ENCODE data around the gene SPAG4.

SPAG4 gene

GRCh38 chr20:35621560-35621946 lies 5.9 kb downstream of the SPAG4 start:
- DNase-seq (ENCODE audit: low read depth): no peak

DNA sequence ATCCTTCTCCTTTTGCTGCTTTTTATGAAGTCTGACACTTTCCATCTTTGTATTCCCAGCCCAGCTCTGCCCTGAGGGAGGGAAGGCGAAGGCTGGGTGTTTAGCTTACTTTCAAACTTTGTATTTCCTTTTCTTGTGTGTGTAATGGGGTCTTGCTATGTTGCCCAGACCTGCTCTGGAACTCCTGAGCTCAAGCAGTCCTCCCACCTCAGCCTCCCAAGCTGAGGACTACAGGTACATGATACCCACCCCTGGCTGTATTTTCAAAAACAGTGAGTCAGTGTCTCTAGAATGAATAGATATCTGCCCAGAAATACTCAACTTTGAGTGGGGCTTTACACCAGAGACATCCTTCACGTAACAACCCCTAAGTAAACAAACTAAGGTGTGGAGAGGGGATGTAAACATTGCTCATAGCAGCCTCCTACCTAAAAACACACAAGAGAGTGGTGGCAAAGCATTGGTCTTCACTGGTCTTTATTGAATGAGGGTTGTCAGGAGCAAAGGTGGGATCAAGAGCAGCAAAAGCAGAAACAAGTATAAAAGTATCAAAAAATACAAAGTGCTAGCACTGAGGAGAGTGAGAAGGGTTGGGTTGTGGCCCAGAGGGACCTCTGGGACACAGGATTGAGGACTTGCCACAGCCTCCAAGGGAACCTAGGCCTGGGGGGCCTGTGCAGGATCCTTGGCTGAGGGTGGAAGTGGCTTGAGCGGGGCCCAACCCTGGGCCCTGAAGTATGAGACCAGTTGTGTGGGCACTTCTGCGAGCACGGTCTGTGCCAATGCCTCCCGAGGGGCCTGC lies 10.2 kb downstream of the SPAG4 start:
- DNase-seq (ENCODE audit: low read depth): no peak

DNA sequence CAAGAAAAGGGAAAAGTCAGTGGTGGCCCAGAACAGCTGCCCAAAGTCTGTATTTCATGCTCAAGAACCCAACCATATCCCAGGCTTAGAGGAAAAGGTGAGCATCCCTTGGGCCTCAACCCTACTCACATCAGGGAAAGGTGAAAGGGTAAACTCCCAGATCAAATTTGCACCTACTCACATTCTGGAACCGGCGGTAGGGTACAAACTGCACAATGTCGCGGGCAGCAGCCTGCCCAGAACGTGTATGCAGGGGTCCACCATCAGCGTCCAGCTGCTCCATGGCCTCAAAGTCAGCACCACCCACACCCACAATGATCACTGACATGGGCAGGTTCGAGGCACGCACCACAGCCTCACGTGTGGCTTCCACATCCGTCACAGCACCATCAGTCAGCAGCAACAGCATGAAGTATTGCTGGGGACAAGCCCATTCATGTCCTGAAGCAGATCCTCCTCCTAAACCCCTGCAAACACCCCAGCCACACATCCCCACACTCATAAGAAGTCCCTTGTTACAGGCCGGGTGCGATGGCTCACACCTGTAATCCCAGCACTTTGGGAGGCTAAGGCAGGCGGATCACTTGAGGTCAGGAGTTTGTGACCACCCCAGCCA lies 10.9 kb downstream of the SPAG4 start:
- DNase-seq (ENCODE audit: low read depth): no peak

DNA sequence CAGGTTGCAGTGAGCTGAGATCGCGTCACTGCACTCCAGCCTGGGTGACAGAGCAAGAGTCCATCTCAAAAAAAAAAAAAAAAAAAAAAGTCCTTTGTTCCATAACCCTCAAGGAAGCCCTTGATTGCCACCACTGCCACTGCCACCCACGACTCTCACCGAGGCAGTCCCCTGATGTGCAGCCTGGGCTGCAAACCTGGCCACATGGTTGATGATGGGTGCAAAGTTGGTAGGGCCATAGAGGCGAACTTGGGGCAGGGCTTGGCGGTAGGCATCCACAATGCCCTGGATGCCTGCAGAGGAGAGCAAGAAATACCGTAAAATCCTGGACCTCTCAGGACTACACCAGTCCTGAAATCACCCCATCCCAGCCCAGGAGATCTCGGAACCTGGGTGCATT lies 11.5 kb downstream of the SPAG4 start:
- DNase-seq (ENCODE audit: low read depth): no peak

- DNase-seq (ENCODE audit: low read depth): no peak
Observed at GRCh38 chr20:35629427-35630145, 14.0 kb downstream of the SPAG4 start.

DNA sequence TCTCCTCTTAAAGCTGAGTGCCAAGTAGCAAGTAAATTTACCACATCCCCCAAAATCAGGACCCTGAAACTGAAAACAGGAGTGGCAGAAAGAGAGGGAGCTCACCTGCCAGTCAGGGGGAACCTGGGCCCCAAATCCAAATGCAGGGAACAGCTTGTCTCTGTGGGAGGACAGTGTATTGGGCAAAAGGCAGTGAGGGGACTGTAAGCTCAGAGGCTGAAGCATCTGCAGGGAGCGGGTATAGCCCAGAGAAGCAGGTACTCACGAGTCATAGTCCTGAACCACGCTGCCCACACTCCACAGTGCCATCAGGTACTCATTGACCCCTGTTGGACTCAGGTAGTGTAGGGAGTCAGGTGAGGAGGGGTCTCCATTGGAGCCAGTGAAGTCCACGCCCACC lies 15.0 kb downstream of the SPAG4 start:
- no peak for DNase-seq (ENCODE audit: low read depth)

DNA sequence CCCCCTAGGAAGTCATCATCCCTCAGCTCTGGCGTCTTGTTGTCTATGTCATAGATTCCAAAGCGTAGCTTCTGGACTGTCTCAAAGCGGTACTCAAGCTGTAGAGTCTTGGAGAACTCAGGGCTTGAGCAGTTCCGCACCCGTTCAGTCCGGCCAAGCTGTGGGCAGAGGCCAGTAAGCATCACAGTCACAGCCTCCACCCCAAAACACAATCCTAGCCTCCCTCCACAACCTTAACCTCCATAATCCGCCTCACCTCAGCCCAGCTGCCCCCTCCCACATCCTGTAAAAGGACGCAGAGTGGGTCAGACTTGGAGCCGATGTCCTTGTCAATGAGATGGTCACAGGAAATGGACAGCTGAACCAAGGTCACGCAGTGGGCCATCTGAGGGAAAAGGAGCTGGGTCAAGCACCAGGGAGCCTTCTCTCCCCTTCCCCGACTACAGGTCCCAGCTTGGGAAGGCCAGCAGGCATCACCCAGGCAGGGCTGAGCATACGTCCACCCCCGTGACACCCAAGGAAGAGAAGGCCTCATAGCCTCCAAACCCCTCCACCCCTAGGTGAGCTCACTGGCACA lies 17.0 kb downstream of the SPAG4 start:
- DNase-seq (ENCODE audit: low read depth): no peak

DNA sequence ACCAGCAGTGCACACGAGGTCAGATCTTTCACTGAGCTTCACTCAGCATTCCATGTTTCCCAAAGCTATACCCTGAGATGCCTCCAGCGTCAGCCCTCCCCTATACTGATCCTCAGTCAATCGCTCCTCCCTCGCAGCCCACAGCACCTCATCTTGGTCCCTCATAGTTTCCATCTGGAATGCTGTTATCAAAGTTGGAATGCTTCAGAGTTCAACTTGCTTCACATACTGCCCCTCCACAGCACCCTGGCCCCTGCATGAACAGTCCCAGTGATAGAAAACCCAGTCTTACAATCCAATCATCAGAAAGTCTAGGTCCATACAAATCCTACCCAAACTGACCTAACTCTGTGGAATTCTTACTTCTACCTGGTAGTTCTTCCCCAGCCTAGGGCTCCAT lies 20.0 kb downstream of the SPAG4 start:
- no peak for DNase-seq (ENCODE audit: low read depth)

DNA sequence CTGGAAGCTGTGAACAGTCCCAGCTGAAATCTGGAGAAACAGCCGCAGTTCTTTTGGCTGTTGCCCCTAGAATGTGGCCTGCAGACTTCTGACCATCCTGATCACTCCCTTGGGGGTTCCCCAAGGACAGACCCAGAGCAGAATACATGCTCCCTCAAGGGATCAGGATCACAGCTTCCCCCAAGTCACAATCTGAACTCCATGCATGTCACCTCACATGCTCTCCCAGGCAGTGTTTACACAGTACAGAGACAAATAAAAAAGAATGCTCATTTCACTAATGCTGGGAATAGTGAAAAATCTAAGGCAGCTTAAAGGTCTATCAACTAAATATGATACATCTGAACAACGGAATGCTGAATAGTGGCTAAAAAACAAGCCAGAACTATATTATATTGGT lies 20.5 kb downstream of the SPAG4 start:
- DNase-seq (ENCODE audit: low read depth): no peak

- no peak for DNase-seq (ENCODE audit: low read depth)
Observed at GRCh38 chr20:35637276-35637675, 21.6 kb downstream of the SPAG4 start.

DNA sequence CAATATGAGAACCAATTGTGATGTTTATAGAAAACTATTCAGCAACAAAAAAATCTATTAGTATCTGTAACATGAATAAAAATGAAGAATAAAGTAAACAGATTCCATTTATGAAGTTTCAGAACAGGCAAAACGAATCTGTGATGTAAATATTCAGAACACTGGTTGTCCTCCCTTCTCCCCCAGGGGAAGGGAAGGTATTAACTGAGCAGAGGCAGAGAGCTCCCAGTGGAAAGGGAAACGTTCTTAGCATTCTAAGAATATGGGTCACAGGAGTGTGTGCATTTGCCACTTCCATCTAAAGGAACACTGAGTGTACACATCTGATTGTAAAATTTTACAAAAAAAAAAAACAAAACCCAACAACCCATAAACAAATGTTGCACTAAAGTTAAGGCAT lies 23.1 kb downstream of the SPAG4 start:
- peak; percentile 44 for DNase-seq (ENCODE audit: low read depth)

DNA sequence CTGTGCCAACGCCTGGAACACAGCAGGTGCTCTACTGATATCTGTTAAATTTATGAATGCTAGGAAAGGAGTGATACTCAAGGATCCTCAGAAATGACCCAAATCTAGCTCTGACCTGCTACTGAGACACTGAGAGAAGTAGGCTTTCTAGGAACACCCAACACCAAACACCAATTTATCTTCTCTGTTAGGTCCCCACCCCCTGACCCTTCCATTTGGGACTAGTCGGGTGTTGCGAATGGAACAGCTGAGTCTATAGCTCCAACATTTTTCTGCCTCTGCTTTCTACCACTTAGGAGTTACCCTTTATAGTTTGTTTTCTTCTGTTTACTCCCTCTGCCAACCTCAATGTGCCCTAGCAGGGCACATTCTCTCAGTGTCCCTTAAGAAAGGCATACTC lies 25.1 kb downstream of the SPAG4 start:
- DNase-seq (ENCODE audit: low read depth): no peak

DNA sequence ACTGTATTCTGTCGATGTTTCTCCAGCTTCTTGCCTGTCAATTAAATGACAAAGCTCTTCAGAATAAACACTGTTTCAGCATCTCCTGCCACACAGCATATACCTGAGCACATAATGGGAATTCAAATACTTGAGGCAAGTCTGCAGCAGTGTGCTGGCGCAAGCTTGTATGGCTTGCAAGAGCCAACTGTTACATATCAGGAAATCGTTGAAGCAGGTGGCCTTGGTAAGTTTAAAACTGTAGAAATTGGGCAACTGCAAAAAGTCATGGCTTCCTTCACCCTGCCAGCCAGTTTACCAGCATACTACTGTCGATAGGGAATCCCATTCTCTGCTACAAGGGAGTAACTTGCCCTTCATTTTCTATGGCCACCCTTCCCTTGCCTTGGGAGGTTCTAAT lies 26.1 kb downstream of the SPAG4 start:
- no peak for DNase-seq (ENCODE audit: low read depth)

DNA sequence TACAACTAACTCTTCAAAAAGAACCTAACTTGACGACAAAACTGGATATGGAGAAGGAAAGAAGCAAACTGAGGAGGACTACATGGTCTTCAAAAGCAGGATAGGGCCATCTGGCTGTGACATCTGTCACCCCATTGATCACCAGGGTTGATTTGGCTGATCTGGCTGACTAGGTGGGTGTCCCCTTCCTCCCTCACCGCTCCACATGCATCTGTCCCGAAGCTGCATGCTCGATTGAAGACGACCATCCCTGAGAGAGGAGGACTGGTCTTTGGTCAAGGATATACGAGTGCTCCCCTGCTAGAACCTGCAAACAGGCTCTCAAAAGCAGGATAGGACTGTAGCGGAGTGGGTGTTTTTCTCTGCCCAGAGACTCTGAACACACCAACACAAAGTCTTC lies 27.4 kb downstream of the SPAG4 start:
- DNase-seq (ENCODE audit: low read depth): no peak

GRCh38 chr20:35644806-35645205 lies 29.2 kb downstream of the SPAG4 start:
- no peak for DNase-seq (ENCODE audit: low read depth)

GRCh38 chr20:35648836-35649235 lies 33.2 kb downstream of the SPAG4 start:
- DNase-seq (ENCODE audit: low read depth): peak; percentile 12

DNA sequence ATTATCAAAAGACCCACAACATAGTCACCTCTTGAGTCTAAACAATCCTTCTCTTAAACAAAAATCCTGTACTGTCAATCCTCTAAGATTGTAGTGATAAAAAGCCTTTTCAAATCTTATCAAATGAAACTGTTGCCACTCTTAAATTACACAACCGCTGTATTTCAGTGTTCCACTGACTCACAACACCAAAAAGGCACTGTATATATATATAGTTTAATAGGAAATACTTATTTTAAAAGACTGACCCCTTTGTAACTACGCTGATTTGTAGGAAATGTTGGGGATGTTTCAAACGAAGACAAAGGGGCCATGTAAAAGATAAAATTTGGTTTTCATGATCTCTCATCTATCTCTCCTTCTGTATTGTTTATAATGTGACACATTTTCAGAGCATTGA lies 35.0 kb downstream of the SPAG4 start:
- no peak for DNase-seq (ENCODE audit: low read depth)

DNA sequence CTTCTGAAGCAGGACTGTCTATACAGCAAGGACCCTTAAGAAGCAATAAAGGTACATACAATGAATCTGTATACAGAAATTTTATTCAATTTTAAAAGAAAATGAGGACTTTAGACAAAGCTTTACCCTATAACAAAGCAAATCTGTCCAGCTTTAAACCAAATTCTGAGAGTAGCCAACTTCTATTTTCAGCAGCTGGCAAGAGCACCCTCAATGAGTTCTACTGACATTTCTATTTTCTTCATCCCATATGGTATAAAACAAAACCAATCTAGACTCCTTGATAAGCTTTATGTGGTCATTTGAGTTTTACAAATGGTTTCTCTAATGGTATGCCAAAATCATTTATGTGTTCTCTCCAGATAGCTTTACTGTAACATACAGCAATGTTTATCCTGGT lies 36.3 kb downstream of the SPAG4 start:
- no peak for DNase-seq (ENCODE audit: low read depth)

- DNase-seq (ENCODE audit: low read depth): no peak
Observed at GRCh38 chr20:35652641-35653429, 37.2 kb downstream of the SPAG4 start.

- DNase-seq (ENCODE audit: low read depth): no peak
Observed at GRCh38 chr20:35653430-35653734, 37.8 kb downstream of the SPAG4 start.

DNA sequence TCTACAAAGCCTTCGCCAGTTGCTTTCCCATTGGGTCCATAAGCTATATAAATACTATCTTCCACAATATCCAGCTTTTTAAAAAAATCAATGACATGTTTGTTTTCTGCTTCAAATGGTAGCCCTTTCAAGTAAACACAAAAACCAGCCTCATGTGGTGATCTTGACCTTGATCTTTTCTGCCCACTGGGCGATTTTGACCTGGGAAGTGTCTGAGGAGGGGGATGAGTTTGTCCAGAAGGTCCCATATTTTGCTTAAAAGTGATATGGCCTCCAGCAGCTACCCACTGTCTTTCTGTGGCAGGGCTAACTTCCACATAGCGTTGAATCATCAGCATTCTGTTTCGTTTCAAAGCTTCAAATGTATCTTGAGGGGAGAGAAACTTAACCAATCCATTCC lies 38.3 kb downstream of the SPAG4 start:
- no peak for DNase-seq (ENCODE audit: low read depth)

- DNase-seq (ENCODE audit: low read depth): no peak
Observed at GRCh38 chr20:35654415-35654814, 38.8 kb downstream of the SPAG4 start.
